Choroid plexus epithelial cell (primary cell): ENCODE data around the gene AP1M1.
"Not testable (repeated sequence)": the region's sequence is repeated elsewhere in the genome, so short reads cannot be mapped to it uniquely, and the experiment has no call there.

Experiments used
- DNase-seq: peaks from one replicate; pipeline ENCODE4 v3.0.0-alpha.2; 2010; ENCODE audit warnings: low read depth
- H3K4me3 ChIP-seq: 2 replicates; pipeline ENCODE4 v1.5.1; 2011; ENCODE audit warnings: low read depth, mild to moderate bottlenecking, control low read depth, low read length, moderate library complexity
- CTCF ChIP-seq: conservative IDR thresholded peaks from 2 replicates; pipeline ENCODE4 v1.5.1; 2011; ENCODE audit warnings: low read depth, mild to moderate bottlenecking, control low read depth, inconsistent platforms, low read length, moderate library complexity

AP1M1 gene

DNA sequence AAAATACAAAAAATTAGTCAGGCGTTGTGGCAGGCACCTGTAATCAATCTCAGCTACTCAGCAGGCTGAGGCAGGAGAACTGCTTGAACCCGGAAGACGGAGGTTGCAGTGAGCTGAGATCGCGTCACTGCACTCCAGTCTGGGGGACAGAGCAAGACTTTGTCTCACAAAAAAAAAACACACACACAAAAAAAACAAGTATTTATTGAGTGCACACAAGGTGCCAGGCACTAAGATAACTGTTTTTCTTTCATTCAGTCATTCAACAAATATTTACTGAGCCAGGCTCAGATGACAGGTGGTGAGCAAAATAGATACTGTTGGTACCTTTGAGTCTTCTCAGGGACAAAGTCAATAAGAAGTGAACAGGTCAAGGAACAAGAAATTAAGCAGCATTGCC is 30.7 kb upstream of the AP1M1 start:
- H3K4me3 ChIP-seq: no peak overlapping the region
- TF ChIP-seq CTCF: no peak
- no peak for DNase-seq

DNA sequence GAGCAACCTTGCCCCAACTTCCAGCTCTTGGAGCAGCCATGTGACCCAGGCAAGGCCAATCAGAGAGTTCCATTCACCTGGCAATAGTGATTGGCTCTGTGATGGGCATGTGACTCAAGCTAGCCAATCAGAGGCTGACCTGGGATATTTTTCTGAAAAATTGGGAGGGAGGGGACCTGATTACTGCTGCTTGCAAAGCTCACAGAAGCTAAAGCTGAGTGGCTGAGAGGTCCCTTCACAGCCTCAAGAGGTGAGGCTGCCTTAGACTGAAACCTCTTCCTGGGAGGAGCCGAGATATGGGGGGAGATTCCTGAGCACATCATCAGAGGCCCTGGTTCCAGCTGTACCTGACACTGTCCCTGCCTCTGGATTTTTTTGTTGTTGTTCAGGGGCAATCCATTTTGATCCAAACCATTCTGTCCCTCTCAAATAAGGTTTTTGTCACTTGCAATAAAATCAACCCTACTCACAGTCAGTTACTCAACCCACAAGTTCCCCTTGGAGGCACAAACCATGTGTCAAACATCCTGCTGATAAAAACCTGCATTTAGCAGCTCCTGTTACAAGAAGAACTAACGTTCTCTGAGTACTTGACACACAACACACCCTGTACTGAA is 29.1 kb upstream of the AP1M1 start:
- H3K4me3 ChIP-seq: no peak overlapping the region
- peak; percentile 81 for DNase-seq
- no peak for TF ChIP-seq CTCF

- TF ChIP-seq CTCF: no peak
- no peak overlapping the region for H3K4me3 ChIP-seq
- no peak for DNase-seq
Measured at GRCh38 chr19:16170134-16170533, 27.6 kb upstream of the AP1M1 start.

- no peak for DNase-seq
Measured at GRCh38 chr19:16175954-16176353, 21.8 kb upstream of the AP1M1 start.

GRCh38 chr19:16178866-16179265 is 18.8 kb upstream of the AP1M1 start:
- not testable (repeated sequence) for DNase-seq, H3K4me3 ChIP-seq

More at GRCh38 chr19:16175954-16176353, 21.8 kb upstream of the AP1M1 start:
- no peak overlapping the region for H3K4me3 ChIP-seq
- TF ChIP-seq CTCF: no peak

- peak; percentile 72 for DNase-seq
- no peak overlapping the region for H3K4me3 ChIP-seq
- no peak for TF ChIP-seq CTCF
Measured at GRCh38 chr19:16180611-16181010, 17.1 kb upstream of the AP1M1 start.

GRCh38 chr19:16184665-16185122 is 13.0 kb upstream of the AP1M1 start:
- no peak for TF ChIP-seq CTCF
- DNase-seq: no peak
- H3K4me3 ChIP-seq: peak overlapping the region; percentile 99
